ENCODE results near the gene CNKSR2. TPM values are rescaled to one million over a fixed set of nuclear protein-coding genes. Genes with fewer than 3 reads are reported as not detected.

The CNKSR2 gene
- total RNA-seq, 2 experiments from 2014 or later: 9.5 to 10.3 TPM

DNA sequence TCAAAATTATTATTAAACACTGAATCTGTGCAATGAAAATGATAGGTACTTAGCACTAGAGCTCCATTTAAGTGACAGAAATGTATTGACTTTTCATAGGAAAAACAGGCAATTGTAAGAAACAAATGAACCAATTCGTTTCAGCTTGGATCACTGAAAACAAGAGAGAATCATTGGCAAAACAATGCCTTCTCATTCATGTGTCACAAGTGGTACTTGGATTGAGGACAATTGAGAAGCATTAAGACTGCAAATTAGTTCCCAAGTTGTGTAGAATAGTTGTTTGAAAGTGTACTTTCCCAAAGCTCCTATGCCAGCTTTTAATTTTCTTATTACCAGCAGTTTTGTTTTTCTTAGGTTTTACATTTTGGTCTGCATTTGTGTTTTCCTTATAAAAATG, 20.6 kb downstream of the CNKSR2 start:
- Mint-ChIP-seq H3K4me1 (no peaks in the 10 kb centered on the region), H3K27ac (no peak overlapping the region)
- POLR2A ChIA-PET: no interaction called here

DNA sequence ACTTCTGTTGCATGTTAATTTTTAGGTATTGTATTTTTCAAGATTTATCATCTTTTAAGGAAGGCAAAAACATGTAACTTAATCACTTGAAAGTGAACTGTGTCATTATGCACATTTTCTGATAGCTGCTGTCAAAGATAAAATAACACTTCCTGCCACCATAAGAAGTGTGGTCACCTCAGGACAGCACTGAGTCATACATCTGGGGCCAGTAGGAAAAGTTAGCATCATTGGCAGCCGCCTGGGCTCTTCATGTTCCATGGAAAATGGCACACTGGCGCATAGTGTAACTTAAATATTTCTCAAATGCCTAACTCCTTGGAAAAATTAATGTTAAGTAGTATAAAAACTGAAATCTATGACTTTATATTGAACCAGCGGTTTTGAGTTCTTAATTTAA, 24.2 kb downstream of the CNKSR2 start:
- Mint-ChIP-seq H3K9me3 (no peaks in the 10 kb centered on the region), H3K27me3 (no peaks in the 10 kb centered on the region), H3K27ac (no peak overlapping the region), H3K36me3 (ENCODE audit: low read depth) (no peaks in the 10 kb centered on the region), H3K4me1 (no peaks in the 10 kb centered on the region), H3K4me3 (no peak overlapping the region)
- ChIA-PET POLR2A (no interaction called here), CTCF (no interaction called here)
- no peak for DNase-seq

More for the DNA sequence above, 20.6 kb downstream of the CNKSR2 start:
- peaks cover 5% of the 10 kb centered on the region for H3K9me3 Mint-ChIP-seq
- no peaks in the 10 kb centered on the region for H3K27me3 Mint-ChIP-seq
- no peak overlapping the region for H3K4me3 Mint-ChIP-seq
- no peak for DNase-seq
- CTCF ChIA-PET: no interaction called here
- H3K36me3 Mint-ChIP-seq (ENCODE audit: low read depth): peaks cover 7% of the 10 kb centered on the region

DNA sequence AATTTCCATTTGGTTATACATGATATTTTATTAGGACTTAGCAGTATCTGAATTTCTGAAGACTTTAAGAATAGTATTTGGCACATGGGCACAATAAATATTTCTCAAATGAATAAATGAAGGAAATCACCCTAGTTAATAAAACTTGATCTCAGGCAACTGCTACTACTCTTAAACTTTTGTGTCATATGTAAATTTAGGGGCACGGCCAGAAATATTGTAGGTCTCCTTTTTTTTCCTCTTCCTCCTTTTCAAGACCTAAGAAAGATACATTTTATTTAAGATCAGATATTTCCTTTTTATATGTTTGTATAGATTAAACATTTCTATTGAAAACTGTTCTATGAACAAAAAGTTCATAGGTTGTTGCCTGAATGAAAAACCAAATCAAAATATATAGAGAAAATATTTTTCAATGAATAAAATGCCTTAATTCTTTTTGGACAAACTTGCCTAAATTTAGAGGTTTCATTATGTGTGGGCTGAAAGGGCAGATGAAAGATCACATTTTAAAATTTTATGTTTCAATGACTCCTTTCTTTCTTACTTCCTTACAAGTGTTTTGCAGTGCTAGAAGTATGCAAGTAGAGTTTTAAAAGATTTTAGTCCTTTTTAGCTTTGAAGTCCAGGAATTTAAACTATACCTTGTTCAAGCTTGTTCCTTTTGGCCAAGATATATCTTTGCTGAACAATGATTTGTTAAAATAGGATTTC, 26.3 kb downstream of the CNKSR2 start:
- ChIA-PET CTCF (no interaction called here), POLR2A (no interaction called here)
- DNase-seq: no peak
- no peaks in the 10 kb centered on the region for H3K36me3 Mint-ChIP-seq (ENCODE audit: low read depth)
- no peaks in the 10 kb centered on the region for H3K27me3 Mint-ChIP-seq
- no peaks in the 10 kb centered on the region for H3K4me1 Mint-ChIP-seq
- H3K9me3 Mint-ChIP-seq: no peaks in the 10 kb centered on the region
- no peak overlapping the region for H3K4me3 Mint-ChIP-seq
- no peak overlapping the region for H3K27ac Mint-ChIP-seq

DNA sequence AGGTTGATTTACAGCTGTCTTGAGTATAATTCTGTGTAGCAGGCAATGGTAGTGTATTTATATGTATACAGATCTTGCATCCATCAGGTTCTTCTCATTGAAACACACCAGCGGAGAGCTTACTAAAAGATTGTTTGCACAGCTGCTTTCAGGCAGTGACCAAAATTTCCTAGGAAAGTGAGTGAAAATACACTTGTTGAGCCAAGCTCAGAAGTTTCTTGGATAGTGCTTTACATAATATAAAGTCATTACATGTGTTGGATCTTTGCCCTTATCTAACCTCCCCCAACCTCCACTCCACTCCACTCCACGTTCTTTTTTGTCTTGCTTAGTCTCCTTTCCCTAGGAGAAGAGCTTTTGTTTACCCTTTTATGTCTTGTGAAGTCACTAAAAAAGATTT, 34.1 kb downstream of the CNKSR2 start:
- Mint-ChIP-seq H3K36me3 (ENCODE audit: low read depth) (no peaks in the 10 kb centered on the region), H3K9me3 (peaks cover 2% of the 10 kb centered on the region)
- POLR2A ChIA-PET: no interaction called here

GRCh38 chrX:21408788-21409187, 34.6 kb downstream of the CNKSR2 start:
- Mint-ChIP-seq H3K27ac (no peak overlapping the region), H3K27me3 (no peaks in the 10 kb centered on the region), H3K4me3 (no peak overlapping the region), H3K4me1 (no peaks in the 10 kb centered on the region), H3K9me3 (peaks cover 2% of the 10 kb centered on the region), H3K36me3 (ENCODE audit: low read depth) (no peaks in the 10 kb centered on the region)
- CTCF ChIA-PET: no interaction called here
- DNase-seq: no peak
- POLR2A ChIA-PET: no interaction called here

More for the DNA sequence above, 34.1 kb downstream of the CNKSR2 start:
- no peak overlapping the region for H3K4me3 Mint-ChIP-seq
- H3K27me3 Mint-ChIP-seq: no peaks in the 10 kb centered on the region
- CTCF ChIA-PET: no interaction called here
- DNase-seq: no peak
- H3K4me1 Mint-ChIP-seq: no peaks in the 10 kb centered on the region
- no peak overlapping the region for H3K27ac Mint-ChIP-seq

GRCh38 chrX:21412029-21412428, 37.8 kb downstream of the CNKSR2 start:
- ChIA-PET POLR2A (no interaction called here), CTCF (no interaction called here)
- Mint-ChIP-seq H3K27ac (no peak overlapping the region), H3K36me3 (ENCODE audit: low read depth) (peaks cover 3% of the 10 kb centered on the region), H3K4me3 (no peak overlapping the region), H3K4me1 (no peaks in the 10 kb centered on the region), H3K9me3 (peaks cover 7% of the 10 kb centered on the region), H3K27me3 (no peaks in the 10 kb centered on the region)
- no peak for DNase-seq

DNA sequence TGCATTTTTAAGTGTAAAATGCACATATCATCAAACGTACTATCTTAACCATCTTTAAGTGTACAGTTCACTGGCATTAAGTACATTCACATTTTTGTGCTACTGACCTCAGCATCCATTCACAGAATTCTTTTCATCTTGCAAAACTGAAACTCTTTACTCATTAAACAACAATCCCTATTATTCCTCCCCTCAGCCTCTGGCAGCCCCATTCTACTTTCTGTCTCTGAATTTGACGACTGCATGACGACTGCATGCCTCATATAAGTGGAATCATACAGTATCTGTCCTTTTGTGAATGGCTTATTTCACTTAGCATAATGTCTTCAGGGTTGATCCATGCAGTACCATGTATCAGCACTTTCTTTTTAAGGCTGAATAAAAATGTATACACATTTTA, 38.7 kb downstream of the CNKSR2 start:
- peaks cover 3% of the 10 kb centered on the region for H3K36me3 Mint-ChIP-seq (ENCODE audit: low read depth)
- ChIA-PET CTCF (no interaction called here), POLR2A (no interaction called here)
- H3K4me3 Mint-ChIP-seq: no peak overlapping the region
- DNase-seq: no peak
- peaks cover 9% of the 10 kb centered on the region for H3K9me3 Mint-ChIP-seq
- H3K4me1 Mint-ChIP-seq: no peaks in the 10 kb centered on the region
- H3K27ac Mint-ChIP-seq: no peak overlapping the region
- H3K27me3 Mint-ChIP-seq: no peaks in the 10 kb centered on the region

GRCh38 chrX:21427086-21427485, 52.9 kb downstream of the CNKSR2 start:
- Mint-ChIP-seq H3K36me3 (ENCODE audit: low read depth) (peaks cover 7% of the 10 kb centered on the region), H3K27ac (no peak overlapping the region), H3K4me1 (no peaks in the 10 kb centered on the region), H3K27me3 (no peaks in the 10 kb centered on the region), H3K4me3 (no peak overlapping the region), H3K9me3 (no peaks in the 10 kb centered on the region)
- POLR2A ChIA-PET: no interaction called here
- CTCF ChIA-PET: no interaction called here
- DNase-seq: no peak

DNA sequence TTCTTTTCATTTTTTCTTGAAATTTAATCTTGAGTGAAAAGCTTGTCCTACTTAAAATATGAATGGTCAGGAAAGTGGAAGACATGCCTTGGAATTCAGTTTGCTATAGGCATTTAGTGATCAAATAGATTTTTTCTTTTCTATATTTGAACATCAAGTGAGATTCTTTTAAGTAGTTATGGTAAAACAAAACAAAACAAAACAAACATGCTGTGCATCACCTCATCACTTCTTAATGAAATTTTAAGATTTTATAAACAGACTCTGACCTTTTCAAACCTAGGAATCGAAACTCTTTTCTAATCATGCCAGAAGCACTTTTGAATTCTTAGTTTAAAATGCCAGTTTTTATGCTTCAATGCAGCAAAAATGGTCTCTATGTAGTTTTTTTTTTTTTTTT, 62.8 kb downstream of the CNKSR2 start:
- ChIA-PET CTCF (no interaction called here), POLR2A (no interaction called here)
- peaks cover 5% of the 10 kb centered on the region for H3K36me3 Mint-ChIP-seq (ENCODE audit: low read depth)
- no peak overlapping the region for H3K4me3 Mint-ChIP-seq
- peaks cover 18% of the 10 kb centered on the region for H3K4me1 Mint-ChIP-seq
- no peaks in the 10 kb centered on the region for H3K27me3 Mint-ChIP-seq
- no peaks in the 10 kb centered on the region for H3K9me3 Mint-ChIP-seq
- DNase-seq: no peak
- H3K27ac Mint-ChIP-seq: no peak overlapping the region

DNA sequence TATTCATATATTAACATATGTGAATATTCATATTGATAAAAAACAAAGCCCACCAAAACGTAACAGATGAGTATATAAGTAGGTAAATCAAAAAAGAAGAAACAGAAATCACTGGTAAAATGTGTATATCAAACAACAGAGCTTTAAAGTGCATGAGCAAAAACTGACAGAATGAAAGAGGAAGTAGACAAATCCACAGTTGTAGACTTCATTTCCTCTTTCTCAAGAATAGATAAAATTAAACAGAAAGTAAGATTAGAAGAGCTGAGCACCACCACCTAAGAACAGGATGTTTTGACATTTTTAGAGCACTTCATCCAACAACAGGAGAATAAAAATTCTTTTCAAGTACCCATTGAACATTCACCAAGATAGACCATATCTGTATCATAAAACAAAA, 64.6 kb downstream of the CNKSR2 start:
- peaks cover 18% of the 10 kb centered on the region for H3K4me1 Mint-ChIP-seq
- peaks cover 6% of the 10 kb centered on the region for H3K36me3 Mint-ChIP-seq (ENCODE audit: low read depth)
- no peaks in the 10 kb centered on the region for H3K27me3 Mint-ChIP-seq
- H3K27ac Mint-ChIP-seq: peak overlapping the region; percentile 93
- DNase-seq: no peak
- H3K9me3 Mint-ChIP-seq: no peaks in the 10 kb centered on the region
- CTCF ChIA-PET: interaction anchor here (0.5 to 0.7 kb wide), 2 partner anchors 41 to 116 kb away, joined by 3 to 4 read pairs; no protein-coding TSS in a partner anchor
- H3K4me3 Mint-ChIP-seq: peak overlapping the region; percentile 64
- POLR2A ChIA-PET: no interaction called here

GRCh38 chrX:21440911-21441310, 66.7 kb downstream of the CNKSR2 start:
- CTCF ChIA-PET: no interaction called here

GRCh38 chrX:21457718-21458117, 83.5 kb downstream of the CNKSR2 start:
- no peaks in the 10 kb centered on the region for H3K36me3 Mint-ChIP-seq (ENCODE audit: low read depth)
- CTCF ChIA-PET: interaction anchor here (0.6 kb wide), 1 partner anchor 680 kb away, joined by 3 read pairs; no protein-coding TSS in a partner anchor
- POLR2A ChIA-PET: no interaction called here
- no peaks in the 10 kb centered on the region for H3K9me3 Mint-ChIP-seq
- no peaks in the 10 kb centered on the region for H3K4me1 Mint-ChIP-seq
- H3K4me3 Mint-ChIP-seq: no peak overlapping the region
- DNase-seq: no peak
- H3K27me3 Mint-ChIP-seq: no peaks in the 10 kb centered on the region
- H3K27ac Mint-ChIP-seq: no peak overlapping the region

More at GRCh38 chrX:21440911-21441310, 66.7 kb downstream of the CNKSR2 start:
- POLR2A ChIA-PET: no interaction called here
- no peak overlapping the region for H3K27ac Mint-ChIP-seq
- no peaks in the 10 kb centered on the region for H3K27me3 Mint-ChIP-seq
- no peak overlapping the region for H3K4me3 Mint-ChIP-seq
- no peaks in the 10 kb centered on the region for H3K9me3 Mint-ChIP-seq
- peaks cover 18% of the 10 kb centered on the region for H3K4me1 Mint-ChIP-seq
- H3K36me3 Mint-ChIP-seq (ENCODE audit: low read depth): peaks cover 9% of the 10 kb centered on the region
- no peak for DNase-seq

- Mint-ChIP-seq H3K27me3 (no peaks in the 10 kb centered on the region), H3K9me3 (no peaks in the 10 kb centered on the region), H3K27ac (no peak overlapping the region), H3K36me3 (ENCODE audit: low read depth) (no peaks in the 10 kb centered on the region), H3K4me3 (no peak overlapping the region), H3K4me1 (no peaks in the 10 kb centered on the region)
- no peak for DNase-seq
- ChIA-PET CTCF (no interaction called here), POLR2A (no interaction called here)
Observed at GRCh38 chrX:21469071-21469470, 94.9 kb downstream of the CNKSR2 start.

DNA sequence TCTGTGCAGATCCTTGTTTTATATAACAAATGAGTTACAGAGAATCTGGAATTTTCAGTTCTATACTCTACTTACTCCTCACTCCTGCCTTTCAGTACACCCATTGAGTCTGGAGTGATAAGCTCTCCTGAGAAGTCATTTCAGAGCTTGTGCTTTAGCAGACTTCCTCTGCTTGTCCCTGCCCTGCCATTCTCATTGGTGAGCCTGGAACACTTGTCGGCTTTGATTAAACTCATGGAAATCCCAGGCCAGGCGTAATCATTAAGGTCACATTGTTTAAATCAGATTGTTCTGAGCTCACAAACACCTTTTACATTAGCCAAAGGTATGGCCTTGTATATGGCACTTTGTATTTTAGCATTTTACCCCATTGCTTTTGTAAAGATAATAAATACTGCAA, 102.7 kb downstream of the CNKSR2 start:
- no peak for DNase-seq
- no peaks in the 10 kb centered on the region for H3K27me3 Mint-ChIP-seq

More for the DNA sequence above, 102.7 kb downstream of the CNKSR2 start:
- Mint-ChIP-seq H3K36me3 (ENCODE audit: low read depth) (no peaks in the 10 kb centered on the region), H3K4me3 (no peak overlapping the region), H3K27ac (no peak overlapping the region), H3K4me1 (peaks cover 2% of the 10 kb centered on the region), H3K9me3 (no peaks in the 10 kb centered on the region)
- ChIA-PET CTCF (no interaction called here), POLR2A (no interaction called here)
